GM10847 (cell line): ENCODE results near the gene SORBS2.

Source experiments
- POLR2A ChIP-seq: IDR thresholded peaks from 2 replicates; pipeline ENCODE4 v1.6.1; 2011; ENCODE audit not compliant: insufficient read length; ENCODE audit errors: extremely low read depth

The SORBS2 gene

GRCh38 chr4:185728893-185729292 lies 83.1 kb downstream of the SORBS2 start:
- no peak for TF ChIP-seq POLR2A

- TF ChIP-seq POLR2A, result no peak
These were observed 85.1 kb downstream of the SORBS2 start for GRCh38 chr4:185726931-185727330.

GRCh38 chr4:185723631-185724260 lies 88.2 kb downstream of the SORBS2 start:
- no peak for TF ChIP-seq POLR2A

GRCh38 chr4:185722029-185722316 lies 90.0 kb downstream of the SORBS2 start:
- TF ChIP-seq POLR2A, result no peak

GRCh38 chr4:185721190-185722028 lies 90.6 kb downstream of the SORBS2 start:
- no peak for TF ChIP-seq POLR2A

- TF ChIP-seq POLR2A, result no peak
These were observed 92.5 kb downstream of the SORBS2 start for GRCh38 chr4:185719500-185719858.

- TF ChIP-seq POLR2A, result no peak
These were observed 93.2 kb downstream of the SORBS2 start for GRCh38 chr4:185718578-185719499.

- TF ChIP-seq POLR2A, result no peak
These were observed 94.6 kb downstream of the SORBS2 start for GRCh38 chr4:185717377-185717741.

- no peak for TF ChIP-seq POLR2A
These were observed 95.2 kb downstream of the SORBS2 start for GRCh38 chr4:185716577-185717376.

GRCh38 chr4:185716141-185716551 lies 95.8 kb downstream of the SORBS2 start:
- no peak for TF ChIP-seq POLR2A

GRCh38 chr4:185713731-185714130 lies 98.3 kb downstream of the SORBS2 start:
- TF ChIP-seq POLR2A, result no peak

GRCh38 chr4:185713272-185713671 lies 98.7 kb downstream of the SORBS2 start:
- TF ChIP-seq POLR2A, result no peak

- no peak for TF ChIP-seq POLR2A
These were observed 99.5 kb downstream of the SORBS2 start for GRCh38 chr4:185712350-185713024.

- no peak for TF ChIP-seq POLR2A
These were observed 100.3 kb downstream of the SORBS2 start for GRCh38 chr4:185711726-185712125.
